ENCODE measurements around the gene TNNI3.
A peak's percentile ranks its signal among the peaks of the same experiment; 100 is the strongest.
"Not testable (repeated sequence)": the region's sequence is repeated elsewhere in the genome, so short reads cannot be mapped to it uniquely, and the experiment has no call there.

The TNNI3 gene

GRCh38 chr19:55160128-55160985, 2.8 kb upstream of the TNNI3 start:
- Histone ChIP-seq H3K4me1 (peaks cover 0 to 13% (median 3%) of the 10 kb centered on the region in 4 donors), H3K4me3 (no peak overlapping the region), H3K27me3 (peaks cover 0 to 88% of the 10 kb centered on the region in 2 donors), H3K36me3 (no peaks in the 10 kb centered on the region), H3K9me3 (no peaks in the 10 kb centered on the region), H3K27ac (no peak overlapping the region)
- DNase-seq, result peak; percentile 58 to 78
- TF ChIP-seq CTCF (IDR thresholded peaks at IDR 0.05), result peak; percentile 47 to 48
- intact Hi-C loops (cut with DNase I; ENCODE audit: low total_unique reads), result no loop called here

GRCh38 chr19:55158848-55159749, 1.6 kb upstream of the TNNI3 start:
- no peak for TF ChIP-seq CTCF (IDR thresholded peaks at IDR 0.05)
- intact Hi-C loops (cut with DNase I; ENCODE audit: low total_unique reads), result no loop called here
- Histone ChIP-seq H3K27me3 (peaks cover 0 to 89% of the 10 kb centered on the region in 2 donors), H3K27ac (no peak overlapping the region), H3K4me1 (peaks cover 0 to 13% (median 3%) of the 10 kb centered on the region in 4 donors), H3K4me3 (no peak overlapping the region), H3K9me3 (no peaks in the 10 kb centered on the region), H3K36me3 (no peaks in the 10 kb centered on the region)
- DNase-seq, result no peak

GRCh38 chr19:55158423-55158822, 891 bp upstream of the TNNI3 start:
- H3K36me3 ChIP-seq, result no peaks in the 10 kb centered on the region
- no peak overlapping the region for H3K27ac ChIP-seq
- intact Hi-C loops (cut with DNase I; ENCODE audit: low total_unique reads), result no loop called here
- TF ChIP-seq CTCF (IDR thresholded peaks at IDR 0.05), result no peak
- no peak overlapping the region for H3K4me3 ChIP-seq
- no peak for DNase-seq
- peaks cover 0 to 13% (median 3%) of the 10 kb centered on the region in 4 donors for H3K4me1 ChIP-seq
- peaks cover 0 to 89% of the 10 kb centered on the region in 2 donors for H3K27me3 ChIP-seq
- no peaks in the 10 kb centered on the region for H3K9me3 ChIP-seq

- TF ChIP-seq CTCF (IDR thresholded peaks at IDR 0.05), result no peak
- Histone ChIP-seq H3K27me3 (peaks cover 0 to 81% of the 10 kb centered on the region in 2 donors), H3K27ac (no peak overlapping the region), H3K36me3 (no peaks in the 10 kb centered on the region), H3K4me1 (peaks cover 0 to 13% (median 3%) of the 10 kb centered on the region in 4 donors), H3K9me3 (no peaks in the 10 kb centered on the region), H3K4me3 (no peak overlapping the region)
- intact Hi-C loops (cut with DNase I; ENCODE audit: low total_unique reads), result no loop called here
- DNase-seq, result no peak
Measured at GRCh38 chr19:55156202-55157063, 1.1 kb downstream of the TNNI3 start.

- H3K4me3 ChIP-seq; H3K36me3 ChIP-seq; H3K9me3 ChIP-seq; H3K27ac ChIP-seq; DNase-seq; intact Hi-C loops (cut with DNase I; ENCODE audit: low total_unique reads): not testable (repeated sequence)
- Histone ChIP-seq H3K27me3 (peaks cover 0 to 80% of the 10 kb centered on the region in 2 donors), H3K4me1 (peaks cover 0 to 13% (median 3%) of the 10 kb centered on the region in 4 donors)
Measured at GRCh38 chr19:55155784-55156183, 1.7 kb downstream of the TNNI3 start.

All from tibial artery (tissue), 4 donors.